C4-2B (cell line): ENCODE data around the gene GFM2.
"Not testable (repeated sequence)": the region's sequence is repeated elsewhere in the genome, so short reads cannot be mapped to it uniquely, and the experiment has no call there.

Experiments
- H3K27ac ChIP-seq: fragments of 450-650 bp; 2 replicates; pipeline ENCODE4 v1.5.1; 2017
- CTCF ChIP-seq: fragments of 450-650 bp; conservative IDR thresholded peaks from 2 replicates; pipeline ENCODE4 v1.5.1; 2017; ENCODE audit warnings: mild to moderate bottlenecking
- ZFX ChIP-seq: fragments of 450-650 bp; IDR thresholded peaks from 2 replicates; pipeline ENCODE4 v1.6.1; 2017

Gene GFM2

GRCh38 chr5:74766849-74767578, at the start of gene GFM2, which contains the start of gene NSA2:
Gene GFM2 (minus strand): TSS chr5:74767117. CDS start chr5:74763742, 3,375 bp downstream.
Gene NSA2 (plus strand): TSS chr5:74767249. CDS start chr5:74767361, 112 bp downstream.
- peak; percentile 58; the same call in 1 of the 2 replicates for TF ChIP-seq ZFX
- no peak for TF ChIP-seq CTCF
- peak within 1 kb of the TSS; percentile 85 for H3K27ac ChIP-seq

- no peak overlapping the region for H3K27ac ChIP-seq
Measured at GRCh38 chr5:74810915-74811314, 44.0 kb upstream of the GFM2 start.

GRCh38 chr5:74801941-74802340, 35.0 kb upstream of the GFM2 start:
- TF ChIP-seq CTCF (no peak), ZFX (no peak)
- H3K27ac ChIP-seq, result no peak overlapping the region

More at GRCh38 chr5:74810915-74811314, 44.0 kb upstream of the GFM2 start:
- TF ChIP-seq ZFX, result no peak
- no peak for TF ChIP-seq CTCF

- TF ChIP-seq CTCF (no peak), ZFX (no peak)
- H3K27ac ChIP-seq, result no peak overlapping the region
Measured at GRCh38 chr5:74801197-74801596, 34.3 kb upstream of the GFM2 start.

GRCh38 chr5:74798977-74799911, 32.3 kb upstream of the GFM2 start:
- TF ChIP-seq ZFX, result no peak
- TF ChIP-seq CTCF, result no peak
- H3K27ac ChIP-seq, result no peak overlapping the region

- H3K27ac ChIP-seq, result not testable (repeated sequence)
Measured at GRCh38 chr5:74791669-74792068, 24.8 kb upstream of the GFM2 start.

- H3K27ac ChIP-seq, result no peak overlapping the region
Measured at GRCh38 chr5:74787424-74787823, 20.5 kb upstream of the GFM2 start.

More at GRCh38 chr5:74787424-74787823, 20.5 kb upstream of the GFM2 start:
- TF ChIP-seq CTCF, result no peak
- no peak for TF ChIP-seq ZFX
